ENCODE results near the gene EHMT1.

DNA sequence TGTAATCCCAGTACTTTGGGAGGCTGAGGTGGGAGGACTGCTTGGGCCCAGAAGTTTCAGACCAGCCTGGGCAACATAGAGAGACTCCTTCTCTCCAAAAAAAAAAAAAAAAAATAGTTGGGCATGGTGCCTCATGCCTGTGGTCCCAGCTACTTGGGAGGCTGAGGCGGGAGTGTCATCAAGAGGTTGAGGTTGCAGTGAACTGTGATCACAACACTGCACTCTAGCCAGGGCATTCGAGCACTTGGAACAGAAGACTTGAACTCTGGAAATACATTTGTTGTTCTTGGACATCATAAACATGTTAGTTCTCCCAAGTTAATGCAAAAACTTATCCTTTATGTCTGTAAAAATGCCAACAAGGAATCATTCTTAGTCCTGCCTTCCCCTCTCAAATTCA lies 29.6 kb downstream of the EHMT1 start:
- TF ChIP-seq MEF2A (IDR thresholded peaks at IDR 0.05; ENCODE audit: borderline replicate concordance, low read depth) (no peak), FOXM1 (IDR thresholded peaks at IDR 0.05; ENCODE audit: low read depth) (no peak), SIN3A (IDR thresholded peaks at IDR 0.05; ENCODE audit: borderline replicate concordance, low read depth, low read length) (no peak)
- TF ChIP-seq, protein P1, sequence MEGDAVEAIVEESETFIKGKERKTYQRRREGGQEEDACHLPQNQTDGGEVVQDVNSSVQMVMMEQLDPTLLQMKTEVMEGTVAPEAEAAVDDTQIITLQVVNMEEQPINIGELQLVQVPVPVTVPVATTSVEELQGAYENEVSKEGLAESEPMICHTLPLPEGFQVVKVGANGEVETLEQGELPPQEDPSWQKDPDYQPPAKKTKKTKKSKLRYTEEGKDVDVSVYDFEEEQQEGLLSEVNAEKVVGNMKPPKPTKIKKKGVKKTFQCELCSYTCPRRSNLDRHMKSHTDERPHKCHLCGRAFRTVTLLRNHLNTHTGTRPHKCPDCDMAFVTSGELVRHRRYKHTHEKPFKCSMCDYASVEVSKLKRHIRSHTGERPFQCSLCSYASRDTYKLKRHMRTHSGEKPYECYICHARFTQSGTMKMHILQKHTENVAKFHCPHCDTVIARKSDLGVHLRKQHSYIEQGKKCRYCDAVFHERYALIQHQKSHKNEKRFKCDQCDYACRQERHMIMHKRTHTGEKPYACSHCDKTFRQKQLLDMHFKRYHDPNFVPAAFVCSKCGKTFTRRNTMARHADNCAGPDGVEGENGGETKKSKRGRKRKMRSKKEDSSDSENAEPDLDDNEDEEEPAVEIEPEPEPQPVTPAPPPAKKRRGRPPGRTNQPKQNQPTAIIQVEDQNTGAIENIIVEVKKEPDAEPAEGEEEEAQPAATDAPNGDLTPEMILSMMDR (IDR thresholded peaks at IDR 0.05): no peak
